Measurements from ENCODE around the gene KRT8.
"Not testable (repeated sequence)": the region's sequence is repeated elsewhere in the genome, so short reads cannot be mapped to it uniquely, and the experiment has no call there.

KRT8 gene

DNA sequence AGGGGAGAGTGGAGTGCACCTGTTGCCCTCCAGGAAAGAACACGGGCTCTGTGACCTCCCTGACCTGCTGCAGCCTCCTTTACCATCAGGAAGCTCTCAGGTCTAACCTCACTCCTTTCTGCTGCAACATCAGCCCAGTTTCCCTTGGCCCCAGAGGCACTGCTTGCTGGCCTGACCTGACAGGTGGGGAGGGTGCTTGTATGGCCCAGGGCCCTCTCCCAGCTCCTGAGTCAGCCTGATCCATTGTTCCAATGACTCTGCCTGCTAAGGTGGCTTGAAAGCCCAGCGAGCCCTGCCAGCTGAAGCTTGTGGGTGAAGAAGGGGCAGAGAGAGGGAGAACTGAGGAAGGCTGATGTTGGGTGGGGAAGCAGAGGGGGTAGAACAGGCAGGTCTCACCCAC, 42.9 kb downstream of the KRT8 start:
- TF ChIP-seq, protein P1, sequence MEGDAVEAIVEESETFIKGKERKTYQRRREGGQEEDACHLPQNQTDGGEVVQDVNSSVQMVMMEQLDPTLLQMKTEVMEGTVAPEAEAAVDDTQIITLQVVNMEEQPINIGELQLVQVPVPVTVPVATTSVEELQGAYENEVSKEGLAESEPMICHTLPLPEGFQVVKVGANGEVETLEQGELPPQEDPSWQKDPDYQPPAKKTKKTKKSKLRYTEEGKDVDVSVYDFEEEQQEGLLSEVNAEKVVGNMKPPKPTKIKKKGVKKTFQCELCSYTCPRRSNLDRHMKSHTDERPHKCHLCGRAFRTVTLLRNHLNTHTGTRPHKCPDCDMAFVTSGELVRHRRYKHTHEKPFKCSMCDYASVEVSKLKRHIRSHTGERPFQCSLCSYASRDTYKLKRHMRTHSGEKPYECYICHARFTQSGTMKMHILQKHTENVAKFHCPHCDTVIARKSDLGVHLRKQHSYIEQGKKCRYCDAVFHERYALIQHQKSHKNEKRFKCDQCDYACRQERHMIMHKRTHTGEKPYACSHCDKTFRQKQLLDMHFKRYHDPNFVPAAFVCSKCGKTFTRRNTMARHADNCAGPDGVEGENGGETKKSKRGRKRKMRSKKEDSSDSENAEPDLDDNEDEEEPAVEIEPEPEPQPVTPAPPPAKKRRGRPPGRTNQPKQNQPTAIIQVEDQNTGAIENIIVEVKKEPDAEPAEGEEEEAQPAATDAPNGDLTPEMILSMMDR (conservative IDR thresholded peaks at IDR 0.05; ENCODE audit: low read depth, low read length) = no peak
- no peak for DNase-seq (ENCODE audit: low read depth)
- no peak overlapping the region for H3K4me3 ChIP-seq (ENCODE audit: low read length)

DNA sequence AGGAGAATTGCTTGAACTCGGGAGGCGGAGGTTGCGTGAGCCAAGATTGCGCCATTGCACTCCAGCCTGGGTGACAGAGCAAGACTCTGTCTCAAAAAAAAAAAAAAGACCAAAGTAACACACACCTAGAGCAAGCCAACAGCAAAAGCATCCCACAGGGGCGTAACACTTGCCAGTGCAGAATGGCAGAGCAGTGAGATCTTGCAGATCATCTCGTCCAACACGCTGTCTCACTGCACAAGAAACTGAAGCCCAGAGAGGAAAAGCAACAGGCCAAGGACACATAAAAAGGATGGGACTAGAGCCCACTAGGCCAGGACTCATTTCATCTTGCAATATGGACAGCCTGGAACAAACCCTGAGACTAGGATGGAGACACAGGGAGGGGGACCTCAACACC, 43.4 kb downstream of the KRT8 start:
- TF ChIP-seq, protein P1 (conservative IDR thresholded peaks at IDR 0.05; ENCODE audit: low read depth, low read length) = no peak
- DNase-seq (ENCODE audit: low read depth) = no peak
- no peak overlapping the region for H3K4me3 ChIP-seq (ENCODE audit: low read length)

DNA sequence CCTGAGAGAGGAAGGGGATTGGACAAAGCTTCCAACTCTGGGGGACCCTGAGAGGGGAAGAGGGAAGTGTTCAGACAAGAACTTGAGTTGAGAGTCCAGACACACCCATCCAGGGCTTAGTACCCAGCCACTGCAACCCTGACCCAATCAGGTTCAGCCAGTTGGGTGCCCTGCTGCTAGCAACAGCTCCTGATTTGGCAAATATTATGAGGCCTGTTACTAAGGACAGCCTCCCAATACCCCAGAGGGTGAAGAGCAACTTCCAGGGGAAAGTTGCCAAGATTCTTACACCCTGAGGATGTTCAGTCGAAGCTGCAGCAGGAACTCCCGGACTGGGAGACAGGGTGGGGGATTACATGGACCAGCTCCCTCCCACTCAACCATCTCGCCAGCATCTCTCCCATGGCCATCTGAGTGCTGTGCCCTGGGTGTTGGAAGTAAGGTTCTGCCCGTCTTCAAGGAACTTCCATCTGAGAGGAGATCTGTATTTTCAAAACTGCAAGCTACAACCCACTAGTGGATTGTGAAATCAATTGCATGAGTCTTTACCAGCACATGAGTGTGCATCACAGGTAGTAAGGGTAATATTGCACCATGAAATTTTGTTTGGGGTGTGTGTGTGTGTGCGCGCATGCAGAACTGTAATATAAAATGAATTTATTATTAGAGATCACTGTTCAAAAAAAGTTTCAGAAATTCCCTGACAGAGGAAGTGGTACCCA, 44.6 kb downstream of the KRT8 start:
- no peak overlapping the region for H3K4me3 ChIP-seq (ENCODE audit: low read length)
- TF ChIP-seq, protein P1 (conservative IDR thresholded peaks at IDR 0.05; ENCODE audit: low read depth, low read length) = no peak
- no peak for DNase-seq (ENCODE audit: low read depth)

DNA sequence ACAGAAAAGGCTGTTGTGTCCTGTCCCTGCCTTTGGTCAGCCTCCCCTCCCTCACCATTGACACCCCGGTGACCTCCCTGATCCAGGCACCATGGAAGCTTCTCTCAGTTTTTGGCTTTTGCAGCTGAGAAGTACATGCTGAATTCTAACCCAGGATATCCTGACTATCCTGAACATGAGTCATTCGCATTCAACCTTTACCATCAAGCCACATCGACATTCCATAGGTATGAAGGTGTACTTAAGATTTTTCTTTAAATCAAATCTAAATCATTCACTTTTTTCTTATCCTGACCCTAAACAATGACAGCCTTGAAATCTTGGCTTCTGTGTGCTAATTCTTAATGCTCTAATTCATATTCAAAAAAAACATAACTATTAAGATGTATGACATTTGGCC, 47.4 kb downstream of the KRT8 start:
- TF ChIP-seq, protein P1 (conservative IDR thresholded peaks at IDR 0.05; ENCODE audit: low read depth, low read length) = no peak
- H3K4me3 ChIP-seq (ENCODE audit: low read length) = no peak overlapping the region

DNA sequence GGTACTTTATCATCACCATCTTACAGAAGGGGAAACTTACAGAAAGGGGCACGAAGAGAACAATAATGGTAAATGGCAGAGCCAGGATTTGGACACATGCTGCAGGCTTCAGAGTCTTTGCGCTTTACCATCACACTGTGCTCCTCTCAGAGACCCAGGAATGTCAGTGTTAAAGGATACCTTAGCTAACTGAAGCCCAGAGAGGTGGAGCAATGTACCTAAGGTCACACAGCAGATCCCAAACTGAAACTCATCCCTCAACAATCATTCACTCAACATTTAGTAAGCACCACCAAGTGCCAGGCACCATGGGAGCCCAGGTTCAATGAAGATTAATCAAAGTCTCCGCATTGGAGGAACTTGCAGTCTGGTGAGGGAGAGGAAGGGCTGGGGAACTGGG, 48.1 kb downstream of the KRT8 start:
- no peak for DNase-seq (ENCODE audit: low read depth)
- H3K4me3 ChIP-seq (ENCODE audit: low read length) = no peak overlapping the region
- TF ChIP-seq, protein P1 (conservative IDR thresholded peaks at IDR 0.05; ENCODE audit: low read depth, low read length) = no peak

More for the DNA sequence above, 47.4 kb downstream of the KRT8 start:
- no peak for DNase-seq (ENCODE audit: low read depth)

DNA sequence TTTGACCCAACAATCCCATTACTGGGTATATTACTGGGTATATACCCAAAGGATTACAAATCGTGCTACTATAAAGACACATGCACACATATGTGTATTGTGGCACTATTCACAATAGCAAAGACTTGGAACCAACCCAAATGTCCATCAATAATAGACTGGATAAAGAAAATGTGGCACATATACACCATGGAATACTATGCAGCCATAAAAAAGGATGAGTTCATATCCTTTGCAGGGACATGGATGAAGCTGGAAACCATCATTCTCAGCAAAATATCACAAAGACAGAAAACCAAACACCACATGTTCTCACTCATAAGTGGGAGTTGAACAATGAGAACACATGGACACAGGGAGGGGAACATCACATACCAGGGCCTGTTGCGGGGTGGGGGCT, 48.8 kb downstream of the KRT8 start:
- not testable (repeated sequence) for H3K4me3 ChIP-seq (ENCODE audit: low read length); DNase-seq (ENCODE audit: low read depth)

DNA sequence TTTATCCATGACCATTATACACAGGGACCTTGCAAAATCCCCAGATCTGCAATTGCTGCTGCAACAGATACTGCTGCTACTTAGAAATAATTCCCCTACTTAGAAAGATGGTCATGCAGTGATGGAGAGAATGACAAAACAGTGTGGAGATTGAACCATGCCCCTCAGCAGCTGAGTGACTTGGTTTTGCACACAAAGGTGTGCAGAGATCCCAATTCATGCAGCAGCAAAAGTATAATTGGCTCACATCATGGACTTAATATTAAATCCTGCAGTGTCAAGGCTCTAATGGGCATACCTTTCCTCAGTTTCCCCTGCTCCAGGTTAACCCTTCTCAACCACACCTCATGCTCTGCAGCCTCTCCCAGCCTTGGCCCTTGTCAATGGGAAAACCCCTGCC, 53.1 kb downstream of the KRT8 start:
- no peak overlapping the region for H3K4me3 ChIP-seq (ENCODE audit: low read length)
- no peak for DNase-seq (ENCODE audit: low read depth)
- TF ChIP-seq, protein P1 (conservative IDR thresholded peaks at IDR 0.05; ENCODE audit: low read depth, low read length) = no peak
